HG03469 (cell line): ENCODE results near the gene HOXD3.

Experiments used
- ATAC-seq: cut with Tn5 transposase; IDR thresholded peaks from one replicate; pipeline ENCODE4 v1.9.1; 2021; ENCODE audit warnings: mild to moderate bottlenecking, moderate library complexity, moderate number of reproducible peaks; ENCODE audit not compliant: unreplicated experiment

Gene HOXD3

DNA sequence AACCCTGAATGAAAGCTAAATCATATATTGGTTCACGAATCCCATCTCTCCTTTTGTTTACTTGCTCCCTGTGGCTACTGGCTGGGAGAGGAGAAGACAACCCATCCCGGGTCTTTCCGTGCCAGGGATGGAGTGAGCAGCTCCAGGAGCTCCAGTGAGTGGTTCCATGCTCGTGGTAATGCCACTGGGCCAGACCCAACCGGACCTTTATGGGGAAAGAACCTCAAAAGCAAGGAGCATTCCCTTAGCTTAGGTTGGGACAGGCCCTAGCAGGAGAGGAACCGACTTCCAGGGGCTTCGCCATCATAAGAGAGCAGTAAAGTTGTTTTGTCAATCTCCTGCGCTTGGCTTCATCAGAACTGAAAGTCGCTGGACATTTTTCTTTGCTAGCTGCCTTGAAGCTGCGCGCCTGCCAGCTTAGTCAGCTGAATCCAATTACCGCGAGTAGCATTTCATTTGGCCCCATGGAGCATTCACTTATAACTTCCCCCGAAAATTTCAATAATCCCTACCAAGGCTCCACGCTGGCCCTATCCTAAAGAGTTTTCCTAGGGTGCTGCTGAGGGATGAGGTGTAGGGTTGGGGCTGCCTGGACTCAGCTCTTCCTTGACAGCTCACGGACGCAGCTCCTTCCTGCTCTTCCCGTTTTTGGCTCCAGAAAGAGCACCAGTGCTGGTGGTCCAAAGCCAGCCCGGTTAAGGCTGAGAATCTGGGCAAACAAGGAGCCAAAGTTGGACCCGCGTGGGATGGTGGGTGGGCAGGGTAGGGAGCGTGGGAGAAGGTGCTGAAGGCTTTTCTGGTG lies 4.9 kb downstream of the HOXD3 start:
- ATAC-seq, result no peak

DNA sequence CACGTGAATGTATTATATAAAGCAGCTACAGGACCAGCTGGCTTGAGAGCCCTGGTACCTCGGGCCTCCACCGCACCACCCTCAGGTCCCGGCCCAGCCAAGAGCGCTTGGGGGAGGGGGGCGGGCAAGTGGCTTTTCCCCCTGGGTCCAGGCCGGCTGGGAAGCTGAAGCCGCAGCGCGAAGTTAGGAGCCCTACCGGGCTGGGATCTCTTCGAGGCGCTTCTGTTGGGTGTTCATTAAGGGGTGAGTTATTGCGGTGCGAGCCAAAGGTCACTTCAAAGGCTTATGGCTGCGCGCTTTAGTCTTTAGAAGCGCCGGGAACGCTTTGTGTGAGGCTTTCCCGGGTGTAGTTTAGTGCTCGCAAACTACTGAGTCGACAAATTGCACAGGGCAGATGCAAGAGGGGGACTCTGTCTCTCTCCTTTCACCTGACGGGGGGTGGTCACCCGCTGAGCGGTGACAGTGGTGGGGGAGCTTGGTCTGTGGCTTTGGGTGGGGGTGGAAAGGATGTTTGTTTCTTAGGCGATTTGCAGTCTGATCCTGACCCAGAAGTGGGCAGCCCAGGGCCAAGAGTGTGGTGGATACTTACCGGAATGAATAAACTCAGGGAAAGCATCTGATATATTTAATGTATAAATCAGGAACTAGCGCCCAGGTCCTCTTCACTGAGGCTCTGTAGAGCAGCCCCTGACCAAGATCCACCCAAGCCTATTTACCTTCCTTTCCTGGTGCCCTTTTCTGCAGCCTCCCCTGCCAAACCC lies 6.0 kb downstream of the HOXD3 start:
- ATAC-seq, result no peak

DNA sequence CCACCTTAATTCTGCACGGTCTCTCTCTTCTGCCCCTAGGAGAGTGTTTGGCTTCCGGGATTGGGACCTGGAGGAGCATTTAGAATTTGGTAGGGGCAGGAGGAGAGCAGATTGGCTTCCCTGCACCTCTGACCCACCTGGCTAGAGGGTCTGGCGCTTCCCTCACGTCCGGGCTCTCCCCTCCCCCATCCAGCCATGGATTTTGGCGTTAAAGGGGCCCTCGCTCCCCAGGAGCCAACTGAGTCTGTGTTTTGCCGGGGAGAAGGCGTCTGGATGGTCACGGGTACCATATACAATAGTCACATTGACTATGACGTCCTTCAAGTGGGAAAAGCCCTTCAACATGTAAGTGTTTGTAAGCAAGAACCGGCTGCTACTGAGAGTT lies 6.6 kb downstream of the HOXD3 start:
- ATAC-seq, result no peak

DNA sequence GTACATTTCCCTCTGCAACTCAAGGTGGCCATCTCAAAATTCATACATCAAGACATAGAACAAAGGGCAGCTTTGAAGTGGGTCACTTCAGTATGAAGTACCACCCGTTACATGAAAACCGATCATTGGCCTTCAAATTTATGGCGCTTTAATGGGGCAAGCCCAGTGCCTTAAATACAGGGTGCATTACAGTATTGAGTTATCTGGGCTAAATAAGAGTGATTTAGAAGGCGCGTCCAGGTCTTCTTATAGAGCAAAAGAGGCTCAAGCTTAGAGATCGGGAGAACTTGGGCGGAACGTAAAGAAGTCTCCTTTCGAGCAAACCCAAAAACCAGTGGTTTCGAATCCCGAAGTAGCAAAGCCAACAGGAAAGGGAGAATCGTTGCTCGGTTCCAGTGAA lies 7.1 kb downstream of the HOXD3 start:
- no peak for ATAC-seq

DNA sequence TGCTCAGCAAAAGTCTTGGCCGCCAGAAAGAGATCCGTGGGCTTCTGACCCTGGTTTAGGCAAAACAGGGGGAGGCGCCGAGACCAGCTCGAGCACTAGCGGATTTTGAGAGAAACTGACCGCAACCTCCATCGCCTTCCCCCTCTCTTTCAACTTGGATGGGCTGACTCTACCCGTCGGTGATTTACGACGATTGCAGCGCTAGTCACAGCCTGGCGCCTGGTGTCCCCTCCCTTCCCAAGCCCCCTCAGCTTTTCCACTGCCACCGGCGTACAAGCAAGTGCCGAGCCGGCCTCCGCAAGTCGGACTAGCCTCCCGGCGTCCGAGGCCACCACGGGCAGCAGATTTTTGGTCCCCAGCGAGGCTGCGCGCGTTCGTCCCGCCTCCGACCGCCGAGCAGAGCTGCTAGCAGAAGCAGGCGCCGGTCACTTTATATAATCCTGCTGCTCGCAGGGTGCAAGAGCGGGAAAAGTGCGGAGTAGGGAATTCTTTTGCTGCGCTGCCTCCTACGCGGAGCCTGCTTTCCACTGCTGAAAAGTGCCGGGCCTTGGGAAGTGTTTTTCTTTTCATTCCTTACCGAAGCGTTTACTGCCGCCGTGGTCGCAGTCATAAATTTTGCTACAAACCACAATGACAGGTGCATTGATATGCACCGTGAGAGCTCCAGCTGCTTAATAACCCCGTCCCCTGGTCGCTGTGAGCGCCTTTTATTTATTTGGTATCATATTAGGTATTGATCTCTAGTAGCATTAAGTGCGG lies 7.7 kb downstream of the HOXD3 start:
- no peak for ATAC-seq

DNA sequence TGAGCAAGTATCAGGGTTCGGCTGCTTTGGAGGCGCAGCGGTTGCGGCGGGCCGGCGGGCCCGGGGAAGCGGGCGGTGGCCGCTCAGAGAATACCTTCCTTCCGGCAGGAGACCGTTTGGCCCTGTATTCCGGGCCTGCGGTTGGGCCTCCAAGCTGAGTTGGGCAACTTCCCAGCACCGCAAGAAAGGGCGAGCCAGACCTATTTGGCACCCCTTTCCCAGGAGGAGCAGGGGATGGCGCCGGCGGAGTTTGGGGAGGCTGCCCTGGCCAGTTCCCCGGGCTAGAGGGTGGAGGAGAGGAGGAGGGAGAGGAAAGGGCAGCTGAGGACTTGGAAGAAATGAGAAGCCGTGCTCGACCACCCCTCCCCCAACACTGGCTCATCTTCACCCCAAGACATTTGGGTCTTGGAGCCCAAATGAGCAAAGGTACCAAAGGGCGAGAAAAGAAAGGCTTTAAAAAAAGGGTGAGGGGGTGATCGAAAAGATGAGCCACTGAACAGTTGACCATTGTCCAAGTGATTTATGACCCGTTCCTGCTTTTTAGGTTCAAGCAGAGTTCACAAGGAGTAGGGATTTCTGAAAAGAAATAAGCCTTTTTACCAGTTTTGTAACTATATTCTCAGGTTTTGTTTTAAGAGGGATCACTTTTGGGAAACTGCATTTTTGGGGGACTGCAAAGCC lies 8.4 kb downstream of the HOXD3 start:
- no peak for ATAC-seq

DNA sequence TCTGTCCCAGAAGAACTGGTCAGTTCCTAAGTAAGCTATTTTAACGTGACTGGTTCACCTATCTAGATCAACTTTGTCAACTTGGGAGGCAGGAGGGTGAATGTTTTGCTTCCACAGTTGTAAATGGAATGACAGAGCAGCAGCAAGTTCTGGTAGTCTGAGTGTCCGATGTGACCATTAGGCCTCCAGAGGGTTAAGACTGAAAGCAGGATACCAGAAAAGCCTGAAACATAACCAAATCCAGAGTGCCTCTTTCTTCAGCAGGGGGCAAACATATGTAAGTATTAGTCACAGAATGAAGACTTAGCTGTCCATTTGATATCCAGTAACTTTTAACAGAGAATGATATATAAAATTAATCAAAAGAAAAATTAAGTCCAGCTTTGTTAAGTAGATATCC lies 9.2 kb downstream of the HOXD3 start:
- ATAC-seq, result no peak

DNA sequence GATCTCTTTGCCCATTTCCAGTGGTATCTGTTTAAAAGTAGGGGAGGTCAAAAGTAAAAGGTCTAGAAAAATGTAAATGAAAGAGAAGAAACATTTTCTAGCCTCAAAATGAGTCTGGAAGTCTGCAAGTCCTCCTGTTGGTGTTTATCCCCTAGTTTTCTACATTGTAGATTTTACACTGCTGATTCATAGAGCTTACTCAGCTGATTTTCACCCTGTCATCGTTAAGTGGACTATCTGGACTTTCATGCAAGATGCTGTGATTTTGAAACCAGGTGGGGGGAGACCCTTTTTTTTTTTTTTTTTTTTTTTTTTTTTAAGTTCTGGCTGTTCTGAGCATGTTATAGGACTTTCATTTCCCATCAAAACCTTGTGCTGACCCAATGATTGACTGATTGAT lies 10.3 kb downstream of the HOXD3 start:
- no peak for ATAC-seq

DNA sequence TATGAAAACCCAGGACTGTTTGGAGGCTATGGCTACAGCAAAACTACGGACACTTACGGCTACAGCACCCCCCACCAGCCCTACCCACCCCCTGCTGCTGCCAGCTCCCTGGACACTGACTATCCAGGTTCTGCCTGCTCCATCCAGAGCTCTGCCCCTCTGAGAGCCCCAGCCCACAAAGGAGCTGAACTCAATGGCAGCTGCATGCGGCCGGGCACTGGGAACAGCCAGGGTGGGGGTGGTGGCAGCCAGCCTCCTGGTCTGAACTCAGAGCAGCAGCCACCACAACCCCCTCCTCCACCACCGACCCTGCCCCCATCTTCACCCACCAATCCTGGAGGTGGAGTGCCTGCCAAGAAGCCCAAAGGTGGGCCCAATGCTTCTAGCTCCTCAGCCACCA lies 12.1 kb downstream of the HOXD3 start:
- no peak for ATAC-seq

DNA sequence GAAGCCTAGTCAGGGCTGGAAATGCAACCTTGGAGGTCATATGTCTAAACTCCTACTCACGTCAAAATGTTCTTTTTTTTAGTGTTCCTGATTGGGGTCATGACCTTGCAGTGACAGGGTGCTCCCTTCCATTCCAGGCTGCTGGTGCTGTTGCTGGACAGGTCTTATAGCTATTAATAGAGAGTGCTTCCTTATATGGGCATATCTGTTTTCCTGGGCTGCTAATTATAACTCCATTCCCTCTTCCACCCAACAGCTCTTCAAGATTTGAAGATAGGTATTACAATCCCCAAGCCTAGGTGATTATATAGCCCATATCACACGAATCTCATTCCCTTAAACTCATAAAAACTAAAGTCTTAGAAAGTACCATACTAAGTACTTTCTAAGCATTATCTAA lies 12.6 kb downstream of the HOXD3 start:
- no peak for ATAC-seq

DNA sequence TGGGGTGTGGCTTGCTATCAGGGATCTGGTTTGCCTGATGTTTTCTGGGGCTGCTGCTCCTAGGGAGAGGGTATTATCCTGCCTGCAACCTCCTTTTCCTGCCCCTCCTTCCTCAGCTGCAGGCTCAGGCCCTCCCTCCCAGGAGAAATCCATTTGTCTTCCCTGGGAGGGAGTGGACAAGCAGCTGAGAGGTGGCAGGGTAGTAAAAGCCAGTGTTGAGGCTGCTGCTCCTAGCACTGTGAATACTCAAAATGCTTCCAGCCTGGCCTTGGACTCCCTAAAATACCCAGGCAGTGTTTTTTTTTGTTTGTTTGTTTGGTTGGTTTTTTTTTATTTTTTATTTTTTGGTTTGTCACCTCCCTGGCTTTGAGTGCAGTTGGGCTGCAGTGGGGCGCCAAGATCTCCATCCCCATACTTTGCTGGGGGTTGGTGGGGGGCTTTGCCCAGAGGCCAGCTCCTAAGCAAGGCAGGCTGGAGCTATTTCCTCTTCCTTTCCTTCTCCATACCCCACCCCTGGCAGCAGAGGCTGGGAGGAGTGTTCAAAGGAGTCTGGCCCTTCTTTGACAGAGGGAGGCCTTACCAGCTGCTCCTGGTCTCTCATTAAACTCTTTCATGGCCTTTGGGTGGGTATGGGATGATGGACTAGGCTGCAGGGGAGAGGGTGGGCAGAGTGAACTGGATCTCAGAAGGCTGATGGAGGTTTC lies 13.6 kb downstream of the HOXD3 start:
- no peak for ATAC-seq

DNA sequence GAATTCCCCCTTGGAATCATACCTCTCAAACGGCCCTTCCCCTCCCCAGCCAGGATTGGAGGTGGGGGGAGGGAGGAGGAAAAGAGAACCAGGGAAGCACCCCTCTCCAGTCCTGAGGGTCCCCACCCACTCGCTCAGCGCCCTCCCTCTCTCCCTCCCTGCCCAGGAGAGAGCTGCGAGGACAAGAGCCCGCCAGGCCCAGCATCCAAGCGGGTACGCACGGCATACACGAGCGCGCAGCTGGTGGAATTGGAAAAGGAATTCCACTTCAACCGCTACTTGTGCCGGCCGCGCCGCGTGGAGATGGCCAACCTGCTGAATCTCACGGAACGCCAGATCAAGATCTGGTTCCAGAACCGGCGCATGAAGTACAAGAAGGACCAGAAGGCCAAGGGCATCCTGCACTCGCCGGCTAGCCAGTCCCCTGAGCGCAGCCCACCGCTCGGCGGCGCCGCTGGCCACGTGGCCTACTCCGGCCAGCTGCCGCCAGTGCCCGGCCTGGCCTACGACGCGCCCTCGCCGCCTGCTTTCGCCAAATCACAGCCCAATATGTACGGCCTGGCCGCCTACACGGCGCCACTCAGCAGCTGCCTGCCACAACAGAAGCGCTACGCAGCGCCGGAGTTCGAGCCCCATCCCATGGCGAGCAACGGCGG lies 14.4 kb downstream of the HOXD3 start:
- ATAC-seq, result no peak

DNA sequence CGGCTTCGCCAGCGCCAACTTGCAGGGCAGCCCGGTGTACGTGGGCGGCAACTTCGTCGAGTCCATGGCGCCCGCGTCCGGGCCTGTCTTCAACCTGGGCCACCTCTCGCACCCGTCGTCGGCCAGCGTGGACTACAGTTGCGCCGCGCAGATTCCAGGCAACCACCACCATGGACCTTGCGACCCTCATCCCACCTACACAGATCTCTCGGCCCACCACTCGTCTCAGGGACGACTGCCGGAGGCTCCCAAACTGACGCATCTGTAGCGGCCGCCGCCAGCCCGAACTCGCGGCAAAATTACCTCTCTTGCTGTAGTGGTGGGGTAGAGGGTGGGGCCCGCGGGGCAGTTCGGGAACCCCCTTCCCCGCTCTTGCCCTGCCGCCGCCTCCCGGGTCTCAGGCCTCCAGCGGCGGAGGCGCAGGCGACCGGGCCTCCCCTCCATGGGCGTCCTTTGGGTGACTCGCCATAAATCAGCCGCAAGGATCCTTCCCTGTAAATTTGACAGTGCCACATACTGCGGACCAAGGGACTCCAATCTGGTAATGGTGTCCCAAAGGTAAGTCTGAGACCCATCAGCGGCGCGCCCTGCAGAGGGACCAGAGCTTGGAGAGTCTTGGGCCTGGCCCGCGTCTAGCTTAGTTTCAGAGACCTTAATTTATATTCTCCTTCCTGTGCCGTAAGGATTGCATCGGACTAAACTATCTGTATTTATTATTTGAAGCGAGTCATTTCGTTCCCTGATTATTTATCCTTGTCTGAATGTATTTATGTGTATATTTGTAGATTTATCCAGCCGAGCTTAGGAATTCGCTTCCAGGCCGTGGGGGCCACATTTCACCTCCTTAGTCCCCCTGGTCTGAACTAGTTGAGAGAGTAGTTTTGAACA lies 15.1 kb downstream of the HOXD3 start:
- ATAC-seq, result no peak

DNA sequence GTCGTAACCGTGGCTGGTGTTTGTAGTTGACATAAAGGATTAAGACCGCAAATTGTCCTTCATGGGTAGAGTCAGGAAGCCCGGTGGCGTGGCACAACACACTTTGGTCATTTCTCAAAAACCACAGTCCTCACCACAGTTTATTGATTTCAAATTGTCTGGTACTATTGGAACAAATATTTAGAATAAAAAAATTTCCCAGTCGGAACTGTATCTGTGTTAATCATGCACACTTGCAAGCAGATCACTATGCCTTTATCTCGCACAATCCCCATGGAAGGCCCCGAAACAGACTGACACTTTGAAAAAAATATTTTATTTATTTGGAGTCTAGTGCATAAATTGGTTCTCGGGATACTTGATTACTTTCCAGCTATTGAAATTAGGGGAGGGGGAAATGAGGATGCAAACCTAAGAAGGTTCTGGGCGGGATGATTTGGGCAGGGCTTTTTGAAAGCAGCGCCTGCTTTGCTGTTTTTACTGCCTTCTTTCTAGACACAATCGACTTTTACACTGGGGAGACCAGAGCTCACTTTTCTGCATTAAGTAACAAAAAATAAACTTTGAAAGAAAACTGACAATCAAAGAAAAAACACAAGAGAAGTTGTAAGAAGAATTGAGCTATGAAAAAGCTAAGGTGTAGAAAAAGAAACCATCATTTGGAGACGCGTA lies 15.9 kb downstream of the HOXD3 start:
- ATAC-seq, result no peak

DNA sequence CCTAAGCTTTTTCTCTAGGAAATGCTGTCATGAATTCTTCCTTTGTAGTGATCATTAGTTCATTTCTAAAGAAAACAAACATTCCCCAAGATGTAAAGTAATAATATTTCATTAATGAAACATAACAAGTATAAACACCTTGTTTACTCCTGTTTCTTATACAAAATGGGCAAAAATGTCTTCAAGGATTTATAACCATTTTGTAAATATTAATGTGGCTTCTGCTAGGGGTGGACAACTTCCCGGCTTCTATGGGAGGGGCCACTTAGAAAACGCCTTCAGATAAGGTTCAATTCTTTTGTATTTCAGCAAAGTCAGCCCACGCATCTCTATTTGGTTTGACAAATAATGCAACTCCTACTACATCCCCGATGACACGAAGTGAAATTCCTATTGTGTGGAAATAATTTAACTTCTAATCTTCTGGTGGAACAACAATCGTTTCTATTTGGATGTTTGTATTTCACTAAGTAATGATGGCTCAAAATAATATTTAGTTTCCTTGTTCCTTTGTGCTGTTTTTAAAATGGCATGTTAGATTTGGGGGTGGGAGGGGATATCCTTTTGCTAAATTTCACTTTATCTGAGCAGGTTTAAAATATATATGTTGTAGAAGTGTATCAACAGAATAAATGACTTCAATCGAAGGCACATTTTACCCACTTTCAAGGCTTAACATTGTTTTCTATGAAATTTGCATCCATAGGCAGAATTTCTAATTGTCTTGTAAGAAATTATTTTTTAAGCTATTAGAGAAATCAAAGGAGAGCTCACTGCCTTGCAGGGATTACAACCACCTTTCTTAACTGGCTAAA lies 16.7 kb downstream of the HOXD3 start:
- no peak for ATAC-seq

DNA sequence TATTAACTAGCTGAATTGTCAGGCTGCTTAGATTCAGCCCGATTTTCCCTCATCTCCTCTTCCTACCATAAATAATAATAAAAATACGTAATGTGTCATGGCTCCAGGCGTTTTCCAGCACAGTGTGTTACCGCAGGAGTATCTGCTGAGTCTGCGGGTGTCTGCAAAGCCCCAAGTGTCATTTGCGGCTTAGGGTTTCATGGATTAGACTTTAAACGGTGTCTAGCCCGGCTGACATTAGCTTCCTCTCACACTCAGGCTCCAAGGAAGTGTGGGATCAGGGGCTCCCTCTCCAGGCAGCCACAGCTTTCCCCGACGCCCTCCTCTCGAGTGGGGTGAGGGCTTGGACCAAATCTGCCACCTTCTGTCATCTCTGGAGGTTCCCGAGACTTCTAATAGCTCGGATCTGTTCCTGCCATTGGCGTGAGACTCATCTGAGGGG lies 17.3 kb downstream of the HOXD3 start:
- ATAC-seq, result no peak

DNA sequence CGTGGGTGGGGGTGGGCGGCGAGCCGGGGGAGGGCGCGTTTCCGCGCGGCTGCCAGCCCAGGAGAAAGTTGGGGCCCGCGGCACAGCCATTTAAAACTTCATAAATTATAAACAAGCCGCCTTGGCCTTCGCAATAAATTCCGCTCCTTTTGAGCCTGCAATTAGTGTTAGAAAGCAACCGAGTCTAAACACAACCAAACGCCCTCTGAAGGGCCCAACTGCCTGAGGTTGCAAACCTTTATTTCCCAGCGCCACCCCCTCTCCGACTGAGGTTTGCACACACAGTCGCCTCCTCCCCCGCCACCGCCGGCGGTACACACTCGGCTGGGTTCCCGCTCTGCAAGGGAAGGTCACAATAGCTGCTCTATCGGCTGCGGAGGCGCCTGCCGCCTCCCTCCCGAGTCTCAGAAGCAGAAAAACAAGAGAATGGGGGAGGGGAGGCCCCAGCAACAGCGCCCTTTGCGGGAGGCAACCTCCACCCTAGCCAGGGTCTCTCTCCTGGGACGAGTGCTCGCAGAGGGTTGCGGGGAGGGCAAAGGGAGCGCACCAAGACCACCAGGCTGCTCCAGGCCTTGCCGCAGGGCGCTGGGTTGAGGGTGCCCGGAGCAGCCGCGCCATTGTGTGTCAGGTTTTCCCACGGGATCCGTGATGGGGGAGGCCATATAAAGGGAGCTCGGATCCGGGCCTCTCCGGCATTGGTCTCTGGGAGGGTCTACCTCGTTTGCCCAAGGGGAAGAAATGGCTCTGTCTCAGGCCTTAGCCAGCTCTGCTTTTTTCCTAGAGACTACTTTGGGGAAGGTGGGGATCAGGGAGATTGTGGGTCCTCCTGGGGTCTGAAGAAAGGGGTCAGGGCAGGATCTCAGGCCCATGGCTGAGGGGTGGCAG lies 18.0 kb downstream of the HOXD3 start:
- ATAC-seq, result no peak
